GM19240 (cell line): ENCODE measurements around the gene ARHGAP29.
"Not testable (repeated sequence)": the region's sequence is repeated elsewhere in the genome, so short reads cannot be mapped to it uniquely, and the experiment has no call there.

Experiments
- DNase-seq: peaks from one replicate; pipeline ENCODE4 v3.0.0; 2011; ENCODE audit warnings: low spot score; ENCODE audit not compliant: insufficient read length

ARHGAP29 gene

GRCh38 chr1:94182191-94182590 is 55.2 kb downstream of the ARHGAP29 start:
- DNase-seq: no peak

- DNase-seq: no peak
Observed at GRCh38 chr1:94180650-94181049, 56.7 kb downstream of the ARHGAP29 start.

GRCh38 chr1:94178901-94179300 is 58.5 kb downstream of the ARHGAP29 start:
- DNase-seq: no peak

GRCh38 chr1:94169126-94169525 is 68.3 kb downstream of the ARHGAP29 start:
- no peak for DNase-seq

- no peak for DNase-seq
Observed at GRCh38 chr1:94165843-94166242, 71.5 kb downstream of the ARHGAP29 start.

- DNase-seq: not testable (repeated sequence)
Observed at GRCh38 chr1:94164885-94165284, 72.5 kb downstream of the ARHGAP29 start.

GRCh38 chr1:94164121-94164520 is 73.3 kb downstream of the ARHGAP29 start:
- DNase-seq: not testable (repeated sequence)

GRCh38 chr1:94163249-94163648 is 74.1 kb downstream of the ARHGAP29 start:
- DNase-seq: not testable (repeated sequence)

GRCh38 chr1:94160811-94161210 is 76.6 kb downstream of the ARHGAP29 start:
- no peak for DNase-seq

GRCh38 chr1:94156096-94156625 is 81.2 kb downstream of the ARHGAP29 start:
- no peak for DNase-seq

GRCh38 chr1:94154989-94155388 is 82.4 kb downstream of the ARHGAP29 start:
- DNase-seq: no peak

- DNase-seq: no peak
Observed at GRCh38 chr1:94153133-94153532, 84.3 kb downstream of the ARHGAP29 start.

GRCh38 chr1:94149166-94149565 is 88.2 kb downstream of the ARHGAP29 start:
- not testable (repeated sequence) for DNase-seq

- DNase-seq: no peak
Observed at GRCh38 chr1:94146273-94146672, 91.1 kb downstream of the ARHGAP29 start.

GRCh38 chr1:94144836-94145235 is 92.5 kb downstream of the ARHGAP29 start:
- no peak for DNase-seq

- no peak for DNase-seq
Observed at GRCh38 chr1:94143809-94144176, 93.6 kb downstream of the ARHGAP29 start.

- DNase-seq: no peak
Observed at GRCh38 chr1:94143173-94143808, 94.1 kb downstream of the ARHGAP29 start.

GRCh38 chr1:94142583-94142982 is 94.8 kb downstream of the ARHGAP29 start:
- no peak for DNase-seq

GRCh38 chr1:94142022-94142421 is 95.4 kb downstream of the ARHGAP29 start:
- no peak for DNase-seq

GRCh38 chr1:94132111-94132510 is 105.3 kb downstream of the ARHGAP29 start:
- DNase-seq: no peak

GRCh38 chr1:94130851-94131595 is 106.4 kb downstream of the ARHGAP29 start:
- DNase-seq: no peak

- no peak for DNase-seq
Observed at GRCh38 chr1:94126651-94127050, 110.7 kb downstream of the ARHGAP29 start.
